HepG2 (cell line): ENCODE measurements around the gene BCORL1. TPM values are rescaled to one million over a fixed set of nuclear protein-coding genes. Genes with fewer than 3 reads are reported as not detected.

Experiments used
- ATAC-seq: fragments of 200-7000 bp; cut with Tn5 transposase; 3 replicates; pipeline ENCODE4 v1.9.1; 2020; ENCODE audit warnings: mild to moderate bottlenecking, moderate library complexity
- BruUV-seq: library from RNA; stranded (reverse); fragments of 400-500 nt; replicated peaks from 2 replicates; lab custom pipeline; 2021; lab: Mats Ljungman, UMichigan
- CTCF ChIA-PET: fragments of 300-600 bp; formaldehyde crosslinking; extraction: SDS; loops from one replicate; lab custom pipeline; 2021; ENCODE audit warnings: low total read pairs, inconsistent platforms, low intra/inter-chr PET ratio; lab: Yijun Ruan, JAX
- POLR2A ChIA-PET: fragments of 350-600 bp; sonication (Branson Sonifier 250); formaldehyde crosslinking; loops from one replicate; lab custom pipeline; 2020; ENCODE audit warnings: antibody characterized with exemption, inconsistent platforms; lab: Yijun Ruan, JAX
- DNase-seq: peaks from one replicate; pipeline ENCODE4 v3.0.0-alpha.2; 2015; ENCODE audit warnings: low spot score
- FAIRE-seq: peaks from 3 replicates; lab custom pipeline; 2011; peaks lifted over from hg19 to GRCh38; lab: Jason Lieb, UNC
- H2AFZ ChIP-seq: one replicate; pipeline ENCODE4 v1.6.1; 2011; ENCODE audit warnings: low read length, inconsistent platforms
- H3K27ac ChIP-seq: fragments of 300-600 bp; 3 replicates; pipeline ENCODE4 v1.8.0; 2011; ENCODE audit warnings: mixed run types, mild to moderate bottlenecking, mixed read lengths, low read length, inconsistent platforms; ENCODE audit not compliant: insufficient read depth; ENCODE audit errors: extremely low read length
- H3K27me3 ChIP-seq, 2 experiments: fragments of 200-600 bp in 1 of 2; 2 replicates in 1 of 2; 3 replicates in 1 of 2; pipeline versions ENCODE4 v1.6.0 to v1.8.0; 2011; ENCODE audit warnings: low read length in 2 of 2, mild to moderate bottlenecking in 2 of 2, moderate library complexity in 2 of 2, inconsistent platforms in 1 of 2; ENCODE audit not compliant: insufficient read depth in 2 of 2, control insufficient read depth in 1 of 2
- H3K36me3 ChIP-seq, 2 experiments: fragments of 200-600 bp in 1 of 2; replicated peaks in 1 of 2; 2 replicates in 1 of 2; 3 replicates in 1 of 2; pipeline versions ENCODE4 v1.5.1 to v1.8.0; 2011; ENCODE audit warnings: low read length in 2 of 2, inconsistent platforms in 1 of 2; ENCODE audit not compliant: insufficient read depth in 2 of 2, control insufficient read depth in 1 of 2
- H3K4me1 ChIP-seq: 2 replicates; pipeline ENCODE4 v1.5.1; 2012; ENCODE audit warnings: low read length, inconsistent platforms; ENCODE audit not compliant: insufficient read depth
- H3K4me2 ChIP-seq: 2 replicates; pipeline ENCODE4 v1.6.0; 2011; ENCODE audit warnings: low read depth, low read length, inconsistent platforms
- H3K4me3 ChIP-seq, 3 experiments: fragments of 200-600 bp in 1 of 3; sonication (generic), shearing (Covaris generic) in 1 of 3; replicated peaks in 1 of 3; 2 replicates each; pipeline ENCODE4 v1.5.1; 2011 to 2016; ENCODE audit warnings: low read length in 3 of 3, inconsistent platforms in 2 of 3, low read depth in 2 of 3, mild to moderate bottlenecking in 2 of 3, control low read depth in 1 of 3, mixed read lengths in 1 of 3; ENCODE audit not compliant: insufficient read depth in 1 of 3
- H3K79me2 ChIP-seq: one replicate; pipeline ENCODE4 v1.6.1; 2011; ENCODE audit warnings: low read length, inconsistent platforms; ENCODE audit not compliant: insufficient read depth
- H3K9ac ChIP-seq: 2 replicates; pipeline ENCODE4 v1.6.0; 2011; ENCODE audit warnings: mild to moderate bottlenecking, low read depth, low read length, inconsistent platforms; ENCODE audit not compliant: insufficient read depth
- H3K9me3 ChIP-seq: 2 replicates; pipeline ENCODE4 v1.5.1; 2012; ENCODE audit warnings: mild to moderate bottlenecking, low read length
- H4K20me1 ChIP-seq: 2 replicates; pipeline ENCODE4 v1.6.0; 2011; ENCODE audit warnings: inconsistent platforms, mild to moderate bottlenecking, low read length, moderate library complexity; ENCODE audit not compliant: insufficient read depth
- ZNF263 ChIP-seq: sonication (generic); formaldehyde crosslinking; IDR thresholded peaks from 2 replicates; pipeline ENCODE4 v1.4.0; 2020; ENCODE audit warnings: missing genetic modification reagents
- ZSCAN12 ChIP-seq: sonication (generic); formaldehyde crosslinking; IDR thresholded peaks from 2 replicates; pipeline ENCODE4 v1.9.0; 2021; ENCODE audit warnings: mild to moderate bottlenecking, missing genetic modification reagents
- WGBS: methylation state at CpG from one replicate; pipeline ENCODE4 v1.1.6; 2017; ENCODE audit warnings: low lambda C conversion rate; 5-methylcytosine and 5-hydroxymethylcytosine counted together
- in situ Hi-C: cut with HindIII; loops from 2 replicates; pipeline ENCODE4 v1.10.0; 2017; ENCODE audit warnings: low pct_unique_long_range_greater_than_20kb; ENCODE audit not compliant: extremely low pct_ligation_motif_present
- intact Hi-C: fragments of 100-400 bp; cut with micrococcal nuclease; formaldehyde crosslinking; loops from one replicate; pipeline ENCODE4 v1.10.0; 2022; ENCODE audit not compliant: unreplicated experiment
- polyA plus RNA-seq, 8 experiments: library from polyadenylated mRNA; depleted of rRNA in 3 of 8; stranded (reverse) in 7 of 8; unstranded in 1 of 8; fragments of >200 nt; fragmentation: Illumina TruSeq in 4 of 8; extraction: Trizol in 4 of 8; gene quantifications; 2 replicates each; pipeline versions ENCODE4 v1.2.1 to v1.2.3, GENCODE V29; 2011 to 2016; ENCODE audit warnings: low read depth in 4 of 8, missing spikeins in 1 of 8, mixed read lengths in 1 of 8; ENCODE audit not compliant: insufficient read depth in 1 of 8
- total RNA-seq, 5 experiments: library from RNA; depleted of rRNA; stranded (reverse); fragments of >200 nt; fragmentation: Illumina TruSeq; extraction: Trizol; gene quantifications; 2 replicates each; pipeline ENCODE4 v1.2.3, GENCODE V29; 2016; ENCODE audit warnings: low read depth in 1 of 5
- TF ChIP-seq, protein P1 (sequence below): sonication (generic); formaldehyde crosslinking; IDR thresholded peaks from 2 replicates; pipeline ENCODE4 v1.4.0; 2020; ENCODE audit warnings: mild to moderate bottlenecking, missing genetic modification reagents
- TF ChIP-seq, protein P2 (sequence below): sonication (generic); formaldehyde crosslinking; IDR thresholded peaks from 2 replicates; pipeline ENCODE4 v1.8.0; 2022; ENCODE audit warnings: missing genetic modification reagents, low read depth, mild to moderate bottlenecking, borderline replicate concordance

The BCORL1 gene
- total and polyA plus RNA-seq, 2 of the 13 experiments (the other 11 are each of a cell fraction or from before 2014, with no cell fraction given): 0.67 to 1.4 TPM

DNA sequence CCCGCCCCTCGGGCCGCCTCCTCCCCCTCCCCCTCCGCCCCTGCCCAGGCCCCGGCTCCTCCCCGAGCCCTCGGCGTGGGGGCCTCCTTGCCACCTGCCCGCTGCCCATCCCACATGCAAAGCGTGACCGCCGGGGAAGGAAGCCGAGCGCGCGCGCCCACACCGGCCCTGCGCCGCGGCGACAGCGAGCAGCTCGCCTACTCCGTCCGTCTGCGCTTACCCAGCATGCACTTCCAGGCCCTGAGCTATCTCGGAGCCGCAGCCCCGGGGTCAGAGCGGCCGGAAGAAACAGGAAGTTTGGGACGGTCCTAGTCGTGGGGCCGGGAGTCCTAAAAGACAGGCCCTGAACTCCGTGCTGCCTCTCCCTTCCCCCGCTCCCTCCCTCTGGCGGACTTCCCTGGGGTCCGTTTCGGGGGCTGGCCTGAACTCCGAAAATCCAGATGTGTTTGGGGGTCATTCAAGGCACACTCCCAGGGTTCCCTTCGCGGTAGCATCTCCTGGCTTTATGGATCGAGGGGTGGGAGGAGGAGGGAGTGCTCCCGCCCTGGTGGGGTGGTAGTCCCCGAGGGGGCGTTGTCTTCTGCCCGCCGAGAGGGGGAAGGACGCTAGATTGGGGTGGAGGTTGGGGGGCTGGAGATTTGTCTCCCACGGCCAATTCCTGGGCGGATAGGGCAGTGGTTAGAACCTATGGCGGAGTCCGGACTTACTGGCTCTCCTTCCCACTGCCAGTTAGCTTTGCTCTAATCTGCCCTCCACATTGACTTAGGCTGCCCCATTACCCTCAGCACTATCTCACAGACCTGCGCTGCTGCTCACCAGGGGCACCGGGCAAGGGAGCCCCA is 25.0 kb upstream of the BCORL1 start:
- intact Hi-C loops (no loop called here), in situ Hi-C loops (no loop called here)
- Histone ChIP-seq H3K27me3 (peaks cover 0 to 1% of the 10 kb centered on the region in 2 experiments; a peak in 1 of 5 replicates), H3K36me3 (no peaks in the 10 kb centered on the region), H3K4me2 (no peak overlapping the region), H3K27ac (no peak overlapping the region), H3K4me1 (0 out of 2 replicates have a peak, but pooled peaks cover 20% of the 10 kb centered on the region), H3K79me2 (no peaks in the 10 kb centered on the region), H3K9me3 (no peaks in the 10 kb centered on the region), H3K4me3 (no peak overlapping the region), H2AFZ (no peak overlapping the region), H3K9ac (no peak overlapping the region), H4K20me1 (no peaks in the 10 kb centered on the region)
- FAIRE-seq (no peak), DNase-seq (no peak), ATAC-seq (no peak)
- ChIA-PET POLR2A (no interaction called here), CTCF (no interaction called here)
- 54% methylated on average over 9 of the region's 56 CpGs for WGBS
- TF ChIP-seq ZNF263: 0 out of 2 replicates have a peak, but pooled peaks have one; percentile 41
- TF ChIP-seq ZSCAN12: no peak
- no TSS peak for BruUV-seq

DNA sequence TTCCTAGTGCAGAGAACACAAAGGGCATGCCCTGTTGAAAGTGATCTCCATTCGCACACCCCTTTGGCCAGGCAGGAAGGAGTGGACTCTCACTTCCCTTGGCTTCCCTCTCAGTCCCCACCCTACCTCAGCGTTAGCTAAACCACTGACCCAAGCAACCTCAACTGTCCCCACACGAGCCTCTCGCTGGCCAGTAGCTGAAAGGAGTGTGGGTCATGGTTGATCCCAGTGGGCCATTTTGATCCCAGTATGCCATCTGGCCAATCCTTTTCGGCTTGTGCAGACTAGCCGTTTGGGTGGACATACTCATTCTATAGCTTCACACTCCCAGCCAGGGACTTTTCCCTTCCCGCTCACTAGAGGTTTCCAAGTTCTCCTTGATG is 24.4 kb upstream of the BCORL1 start:
- TF ChIP-seq, protein P1, sequence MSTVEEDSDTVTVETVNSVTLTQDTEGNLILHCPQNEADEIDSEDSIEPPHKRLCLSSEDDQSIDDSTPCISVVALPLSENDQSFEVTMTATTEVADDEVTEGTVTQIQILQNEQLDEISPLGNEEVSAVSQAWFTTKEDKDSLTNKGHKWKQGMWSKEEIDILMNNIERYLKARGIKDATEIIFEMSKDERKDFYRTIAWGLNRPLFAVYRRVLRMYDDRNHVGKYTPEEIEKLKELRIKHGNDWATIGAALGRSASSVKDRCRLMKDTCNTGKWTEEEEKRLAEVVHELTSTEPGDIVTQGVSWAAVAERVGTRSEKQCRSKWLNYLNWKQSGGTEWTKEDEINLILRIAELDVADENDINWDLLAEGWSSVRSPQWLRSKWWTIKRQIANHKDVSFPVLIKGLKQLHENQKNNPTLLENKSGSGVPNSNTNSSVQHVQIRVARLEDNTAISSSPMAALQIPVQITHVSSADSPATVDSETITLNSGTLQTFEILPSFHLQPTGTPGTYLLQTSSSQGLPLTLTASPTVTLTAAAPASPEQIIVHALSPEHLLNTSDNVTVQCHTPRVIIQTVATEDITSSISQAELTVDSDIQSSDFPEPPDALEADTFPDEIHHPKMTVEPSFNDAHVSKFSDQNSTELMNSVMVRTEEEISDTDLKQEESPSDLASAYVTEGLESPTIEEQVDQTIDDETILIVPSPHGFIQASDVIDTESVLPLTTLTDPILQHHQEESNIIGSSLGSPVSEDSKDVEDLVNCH (CRISPR knock-in tag): no peak
- TF ChIP-seq, protein P2, sequence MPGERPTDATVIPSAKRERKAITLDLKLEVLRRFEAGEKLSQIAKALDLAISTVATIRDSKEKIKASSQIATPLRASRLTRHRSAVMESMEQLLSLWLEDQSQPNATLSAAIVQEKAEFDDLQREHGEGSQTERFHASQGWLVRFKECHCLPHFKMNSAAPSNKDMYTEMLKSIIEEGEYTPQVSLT (CRISPR knock-in tag): no peak

More for the DNA sequence above, 24.4 kb upstream of the BCORL1 start:
- in situ Hi-C loops (no loop called here), intact Hi-C loops (no loop called here)
- no peak overlapping the region for H3K4me3 ChIP-seq
- no peak overlapping the region for H3K9ac ChIP-seq
- POLR2A ChIA-PET: no interaction called here
- no peak overlapping the region for H3K27ac ChIP-seq
- H3K27me3 ChIP-seq: peaks cover 0 to 1% of the 10 kb centered on the region in 2 experiments; a peak in 1 of 5 replicates
- DNase-seq: no peak
- 0 out of 2 replicates have a peak, but pooled peaks cover 20% of the 10 kb centered on the region for H3K4me1 ChIP-seq
- WGBS: 89% methylated on average over 1 of the region's 7 CpGs
- H3K9me3 ChIP-seq: no peaks in the 10 kb centered on the region
- CTCF ChIA-PET: no interaction called here
- no peak for ATAC-seq
- no peak overlapping the region for H3K4me2 ChIP-seq
- FAIRE-seq: no peak
- no peaks in the 10 kb centered on the region for H3K36me3 ChIP-seq
- H2AFZ ChIP-seq: no peak overlapping the region
- H3K79me2 ChIP-seq: no peaks in the 10 kb centered on the region
- H4K20me1 ChIP-seq: no peaks in the 10 kb centered on the region
- no TSS peak for BruUV-seq
